Mucosa of gallbladder (tissue), 1 donor: Measurements from ENCODE around the gene CLEC4F. TPM values are rescaled to one million over a fixed set of nuclear protein-coding genes. Genes with fewer than 3 reads are reported as not detected.
A peak's percentile ranks its signal among the peaks of the same experiment; 100 is the strongest.
"Not testable (repeated sequence)": the region's sequence is repeated elsewhere in the genome, so short reads cannot be mapped to it uniquely, and the experiment has no call there.

Experiments used
- DNase-seq: peaks from one replicate; pipeline ENCODE4 v3.0.0-alpha.2; 2020; ENCODE audit warnings: low spot score
- total RNA-seq: library from RNA; stranded (reverse); gene quantifications from one replicate; pipeline ENCODE4 v1.2.1, GENCODE V29; 2021
- donor health status: DM: no; HTN: no; CAD: no.

CLEC4F gene
- total RNA-seq, 1 donor from 2014 or later, result 0.17 TPM

DNA sequence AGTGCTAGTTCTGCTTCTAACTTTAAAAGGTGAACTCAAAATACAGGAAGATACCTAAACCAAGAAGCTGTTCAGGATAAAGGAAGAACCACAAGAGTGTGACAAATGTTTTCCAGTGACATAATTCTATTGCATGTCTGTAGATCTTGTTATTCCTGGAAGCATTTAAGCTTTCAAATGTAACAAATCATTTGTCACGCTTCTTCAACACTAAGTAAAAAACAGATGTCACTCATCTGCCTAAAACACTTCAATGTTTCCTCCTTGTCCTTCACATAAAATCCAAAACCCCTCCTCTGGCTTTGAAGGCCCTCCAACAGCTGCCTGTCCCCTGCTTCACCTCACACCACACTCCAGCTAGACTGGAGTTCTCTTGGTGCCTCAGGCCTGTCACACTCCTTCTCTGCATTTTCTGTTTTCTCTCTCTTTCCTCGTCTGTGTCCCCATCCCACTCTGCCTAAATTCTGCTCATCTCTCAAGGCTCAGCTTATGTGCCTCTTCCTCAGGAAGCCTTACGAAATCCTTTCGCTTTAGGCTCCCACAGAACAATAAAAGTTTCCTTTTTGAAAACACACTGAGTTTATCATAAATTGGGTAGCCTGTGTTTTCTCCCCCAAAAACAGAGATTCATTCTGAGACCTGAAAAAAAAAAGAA lies 6.4 kb upstream of the CLEC4F start:
- no peak for DNase-seq

DNA sequence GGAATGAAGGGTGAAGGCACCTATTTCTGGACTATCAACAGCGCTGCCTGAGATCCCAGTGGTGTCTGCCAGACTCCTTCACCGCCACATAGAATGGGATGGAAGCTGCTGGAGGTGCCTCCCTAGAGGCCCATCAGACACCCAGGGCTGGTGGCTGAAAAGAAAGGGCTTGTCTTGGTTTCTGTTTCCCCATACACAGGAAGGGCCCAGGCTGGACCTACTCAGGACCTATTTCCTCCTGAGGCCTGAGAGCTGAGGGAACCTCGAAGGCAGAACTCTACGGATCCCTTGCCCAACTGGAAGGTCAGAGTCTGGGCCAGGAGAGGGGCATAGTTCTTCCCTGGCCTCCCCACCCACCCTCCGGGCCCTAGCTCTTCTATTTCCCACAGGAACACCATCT lies 2.9 kb upstream of the CLEC4F start:
- no peak for DNase-seq

GRCh38 chr2:70822843-70823242 lies 2.4 kb upstream of the CLEC4F start:
- DNase-seq, result no peak

DNA sequence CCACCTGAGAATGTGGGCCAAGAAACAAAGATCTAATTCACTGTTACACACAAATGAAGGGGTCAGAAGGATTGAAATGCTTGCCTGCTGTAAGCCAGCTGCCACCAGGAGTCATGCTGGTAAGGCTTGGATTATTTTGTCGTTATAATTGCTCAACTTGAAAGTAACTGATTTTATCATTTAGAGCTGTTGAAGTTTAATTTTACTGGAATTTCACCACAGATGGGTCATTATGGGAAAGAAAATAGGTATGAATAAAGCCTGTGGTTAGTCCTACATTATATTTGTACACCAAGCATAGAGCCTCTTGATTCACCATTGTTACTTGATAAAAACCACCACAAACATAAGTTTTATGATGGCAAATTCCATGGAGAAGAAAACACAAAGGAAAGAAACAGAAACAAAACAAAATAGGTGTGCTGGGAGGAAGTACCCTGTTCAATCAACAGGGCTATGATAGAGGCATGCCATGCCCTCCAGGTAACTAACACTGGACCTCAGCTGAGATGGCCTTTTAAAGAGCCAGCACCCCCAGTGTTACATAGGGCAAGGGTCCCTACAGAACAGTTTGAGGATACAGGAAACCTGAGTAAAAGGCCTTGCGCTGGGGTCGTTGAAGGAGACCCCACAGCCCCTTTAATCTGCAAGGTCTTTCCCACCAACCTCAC lies 3.0 kb downstream of the CLEC4F start:
- no peak for DNase-seq

- no peak for DNase-seq
These were observed 3.7 kb downstream of the CLEC4F start for GRCh38 chr2:70816726-70817125.

- DNase-seq, result no peak
These were observed 11.1 kb downstream of the CLEC4F start for GRCh38 chr2:70808983-70809958.

GRCh38 chr2:70807828-70808118 lies 12.6 kb downstream of the CLEC4F start:
- no peak for DNase-seq

DNA sequence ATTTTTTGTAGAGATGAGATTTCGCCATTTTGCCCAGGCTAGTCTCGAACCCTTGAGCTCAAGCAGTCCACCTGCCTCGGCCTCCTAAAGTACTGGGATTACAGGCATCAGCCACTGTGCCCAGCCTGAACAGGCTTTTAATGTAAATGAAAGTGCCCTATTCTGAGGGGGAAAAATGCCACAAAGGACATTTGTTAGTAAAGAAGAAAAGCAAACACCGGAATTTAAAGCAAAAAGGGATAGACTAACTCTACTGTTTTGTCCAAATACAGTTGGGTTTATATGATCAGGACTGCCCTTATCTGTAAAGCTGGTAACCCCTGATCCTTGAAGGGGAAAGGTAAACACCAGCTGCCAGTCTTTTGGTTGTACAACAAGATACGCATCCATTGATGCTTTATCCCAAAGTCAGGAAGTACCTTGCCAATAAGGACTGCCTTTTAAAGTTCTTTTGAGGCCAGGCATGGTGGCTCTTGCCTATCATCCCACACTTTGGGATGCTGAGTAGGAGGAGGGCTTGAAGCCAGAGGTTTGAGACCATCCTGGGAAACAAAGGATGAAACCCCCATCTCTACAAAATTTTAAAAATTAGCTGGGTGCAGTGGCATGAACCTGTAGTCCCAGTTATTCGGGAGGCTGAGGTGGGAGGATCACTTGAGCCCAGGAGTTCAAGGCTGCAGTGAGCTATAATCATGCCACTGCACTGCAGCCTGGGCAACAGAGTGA lies 13.1 kb downstream of the CLEC4F start:
- DNase-seq, result no peak

DNA sequence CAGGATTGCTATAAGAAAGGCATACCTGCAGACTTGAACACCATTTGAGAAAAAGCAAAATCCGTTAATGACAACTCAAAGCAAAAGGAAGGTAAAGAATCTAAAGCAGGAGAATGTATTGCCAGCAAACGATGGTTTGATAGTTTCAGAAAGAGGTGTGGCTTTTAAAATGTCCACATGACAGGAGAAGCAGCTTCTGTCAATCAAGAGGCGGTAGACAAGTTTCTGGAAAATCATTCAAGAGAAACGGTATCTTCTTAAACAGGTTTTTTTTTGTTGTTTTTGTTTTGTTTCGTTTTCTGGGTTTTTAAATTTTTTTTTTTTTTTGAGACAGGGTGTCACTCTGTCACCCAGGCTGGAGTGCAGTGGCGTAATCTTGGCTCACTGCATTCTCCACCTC lies 13.8 kb downstream of the CLEC4F start:
- no peak for DNase-seq

- no peak for DNase-seq
These were observed 14.4 kb downstream of the CLEC4F start for GRCh38 chr2:70806013-70806412.

GRCh38 chr2:70801607-70802263 lies 18.7 kb downstream of the CLEC4F start:
- DNase-seq, result no peak

GRCh38 chr2:70799706-70800105 lies 20.7 kb downstream of the CLEC4F start:
- DNase-seq, result no peak

DNA sequence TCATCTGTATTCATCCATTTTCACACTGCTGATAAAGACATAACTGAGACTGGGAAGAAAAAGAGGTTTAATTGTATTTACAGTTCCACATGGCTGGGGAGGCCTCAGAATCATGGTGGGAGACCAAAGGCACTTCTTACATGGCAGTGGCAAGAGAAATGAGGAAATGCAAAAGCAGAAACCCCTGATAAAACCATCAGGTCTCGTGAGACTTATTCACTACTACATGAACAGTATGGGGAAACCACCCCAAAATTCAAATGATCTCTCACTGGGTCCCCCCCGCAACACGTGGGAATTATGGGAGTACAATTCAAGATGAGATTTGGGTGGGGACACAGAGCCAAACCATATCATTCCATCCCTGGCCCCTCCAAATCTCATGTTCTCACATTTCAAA lies 22.4 kb downstream of the CLEC4F start:
- not testable (repeated sequence) for DNase-seq

GRCh38 chr2:70797506-70797905 lies 22.9 kb downstream of the CLEC4F start:
- no peak for DNase-seq

GRCh38 chr2:70796262-70796661 lies 24.1 kb downstream of the CLEC4F start:
- DNase-seq, result no peak

DNA sequence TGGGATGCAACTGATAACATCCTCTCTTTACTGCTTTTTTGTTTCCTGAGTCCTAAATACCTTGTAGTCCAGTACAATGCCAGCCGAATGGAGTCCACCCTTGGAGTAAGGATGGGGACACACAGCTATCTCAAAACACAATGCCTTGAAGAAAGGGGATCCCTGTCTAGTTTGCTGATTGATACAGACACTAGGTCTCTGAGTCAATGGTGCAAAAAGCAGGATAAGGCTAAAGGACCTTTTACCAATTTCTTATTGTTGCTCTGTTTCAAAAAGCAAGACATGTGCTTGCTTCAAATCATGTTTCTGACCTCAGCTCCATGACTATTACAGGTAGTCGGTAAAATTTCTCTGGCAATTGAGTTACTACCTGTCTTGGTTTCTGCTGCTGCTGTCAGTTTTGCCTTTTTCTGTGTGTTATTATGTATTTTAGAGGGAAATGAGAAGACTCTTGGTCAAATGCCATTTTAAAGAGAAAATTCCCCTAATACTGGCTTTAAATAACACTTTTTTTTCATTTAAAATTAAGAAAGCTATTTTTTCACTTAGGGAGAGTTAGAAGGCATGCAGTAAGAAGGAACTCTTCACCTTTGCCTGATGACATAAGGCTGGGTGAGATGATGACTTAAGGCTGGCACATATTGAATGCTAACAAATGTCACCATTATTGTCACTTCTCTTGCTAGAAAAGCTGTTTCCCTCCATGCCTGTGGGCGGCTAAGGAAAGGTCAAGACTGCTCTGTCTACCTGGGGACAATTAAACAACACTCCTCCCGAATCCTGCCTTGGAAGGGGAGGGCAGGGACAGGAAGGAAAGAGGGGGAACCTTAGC lies 25.0 kb downstream of the CLEC4F start:
- DNase-seq, result no peak

GRCh38 chr2:70793450-70793849 lies 26.9 kb downstream of the CLEC4F start:
- DNase-seq, result no peak

DNA sequence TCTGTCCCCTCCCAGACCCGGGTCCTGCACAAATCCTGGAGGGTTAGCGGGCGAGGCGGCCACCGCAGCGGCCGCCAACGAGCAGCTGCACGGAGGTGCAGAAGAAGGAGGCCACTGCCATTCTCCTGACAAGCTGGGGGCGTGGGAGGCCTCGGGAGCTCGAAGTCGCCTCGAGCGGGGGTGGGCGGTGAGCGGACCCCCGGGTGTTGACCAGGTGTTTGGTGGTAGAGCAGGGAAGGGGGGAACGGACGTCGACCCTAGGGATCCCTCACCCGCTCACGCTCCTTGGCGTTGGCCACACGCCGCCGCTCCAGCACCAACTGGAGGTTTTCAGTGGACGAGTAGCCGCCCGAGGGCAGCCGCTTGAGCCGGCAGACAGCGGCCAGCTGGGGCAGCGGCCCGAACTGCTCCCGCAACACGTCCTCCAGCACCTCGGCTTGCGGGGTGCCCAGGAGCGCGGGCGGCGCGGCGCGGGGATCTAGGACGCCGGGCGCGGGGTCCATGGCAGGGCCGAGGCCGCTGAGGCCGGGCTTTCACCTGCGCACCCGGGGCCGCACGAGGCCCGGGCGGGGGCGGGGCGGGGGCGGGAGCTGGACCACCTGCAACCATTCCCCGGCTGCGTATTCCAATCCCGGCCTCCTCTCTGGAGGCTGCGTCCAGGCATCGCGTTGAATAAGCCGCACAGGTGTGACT lies 30.1 kb downstream of the CLEC4F start, which contains the start of gene FIGLA:
TSS of gene FIGLA (minus strand) at position 508 of the 693 bp plus-strand sequence. CDS start at position 503, 5 bp downstream.
- DNase-seq, result no peak

- DNase-seq, result peak; percentile 60
These were observed 30.9 kb downstream of the CLEC4F start for GRCh38 chr2:70789304-70790135.
